Activated CD8-positive, alpha-beta memory T cell treated with anti-CD3 and anti-CD28 coated beads, Interleukin-2, amount 10 ng/mL, durations not matched to agents 7 days and 5 days (primary cell): ENCODE measurements around the gene MAPT. TPM values are rescaled to one million over a fixed set of nuclear protein-coding genes. Genes with fewer than 3 reads are reported as not detected.
"Not testable (repeated sequence)": the region's sequence is repeated elsewhere in the genome, so short reads cannot be mapped to it uniquely, and the experiment has no call there.

Source experiments
- ATAC-seq: fragments of 150-1000 bp; cut with Tn5 transposase; one replicate; pipeline ENCODE4 v1.10.0; 2021; ENCODE audit warnings: moderate library complexity
- CTCF ChIA-PET: fragments of 350-600 bp; sonication (Branson Sonifier 250); formaldehyde crosslinking; loops from one replicate; lab custom pipeline; 2021; ENCODE audit warnings: antibody characterized with exemption; lab: Charles Lee
- DNase-seq: peaks from one replicate; pipeline ENCODE4 v3.0.0-alpha.2; 2020
- H3K27ac Mint-ChIP-seq: one replicate; pipeline ENCODE4 v1.8.0; 2021; ENCODE audit warnings: mild to moderate bottlenecking, mixed read lengths
- H3K27me3 Mint-ChIP-seq: one replicate; pipeline ENCODE4 v1.8.0; 2021; ENCODE audit warnings: mixed read lengths
- H3K36me3 Mint-ChIP-seq: one replicate; pipeline ENCODE4 v1.8.0; 2021; ENCODE audit warnings: mild to moderate bottlenecking, mixed read lengths
- H3K4me1 Mint-ChIP-seq: one replicate; pipeline ENCODE4 v1.8.0; 2021; ENCODE audit warnings: mixed read lengths
- H3K4me3 Mint-ChIP-seq: one replicate; pipeline ENCODE4 v1.8.0; 2021; ENCODE audit warnings: mild to moderate bottlenecking, moderate library complexity, mixed read lengths
- H3K9me3 Mint-ChIP-seq: one replicate; pipeline ENCODE4 v1.8.0; 2022; ENCODE audit warnings: low read depth, mixed read lengths
- total RNA-seq, 2 experiments: library from RNA; stranded (reverse); gene quantifications; one replicate each; pipeline ENCODE4 v1.2.3, GENCODE V29; 2021

MAPT gene
- total RNA-seq, 2 experiments from 2014 or later, result 0.15 TPM; not detected in 1

DNA sequence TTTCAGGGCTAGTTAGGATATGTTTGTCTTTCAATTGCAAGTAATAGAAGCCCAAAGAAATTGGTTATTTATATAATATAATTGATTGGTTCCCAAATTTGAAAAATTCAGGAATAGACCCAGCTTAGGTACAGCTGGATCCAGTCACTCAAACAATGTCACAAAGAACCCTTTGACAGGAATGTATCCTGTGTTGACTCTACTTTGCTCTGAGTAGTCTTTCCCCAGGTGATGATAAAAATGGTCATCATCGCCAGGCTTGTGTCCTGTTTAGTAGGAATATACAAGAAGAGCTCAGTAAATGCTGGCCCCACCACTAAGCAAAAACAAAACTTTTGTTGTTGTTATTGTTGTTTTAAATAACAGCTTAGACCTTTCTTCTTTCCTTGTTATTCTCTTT lies 35.0 kb downstream of the MAPT start:
- CTCF ChIA-PET, result interaction anchor here (2.1 kb wide), 1 partner anchor 20 kb away, joined by 10 read pairs; no protein-coding TSS in a partner anchor
- Mint-ChIP-seq H3K4me1 (no peaks in the 10 kb centered on the region), H3K27me3 (peaks cover 37% of the 10 kb centered on the region), H3K36me3 (no peaks in the 10 kb centered on the region), H3K9me3 (no peaks in the 10 kb centered on the region), H3K4me3 (no peak overlapping the region), H3K27ac (no peak overlapping the region)
- no peak for ATAC-seq
- DNase-seq, result no peak

DNA sequence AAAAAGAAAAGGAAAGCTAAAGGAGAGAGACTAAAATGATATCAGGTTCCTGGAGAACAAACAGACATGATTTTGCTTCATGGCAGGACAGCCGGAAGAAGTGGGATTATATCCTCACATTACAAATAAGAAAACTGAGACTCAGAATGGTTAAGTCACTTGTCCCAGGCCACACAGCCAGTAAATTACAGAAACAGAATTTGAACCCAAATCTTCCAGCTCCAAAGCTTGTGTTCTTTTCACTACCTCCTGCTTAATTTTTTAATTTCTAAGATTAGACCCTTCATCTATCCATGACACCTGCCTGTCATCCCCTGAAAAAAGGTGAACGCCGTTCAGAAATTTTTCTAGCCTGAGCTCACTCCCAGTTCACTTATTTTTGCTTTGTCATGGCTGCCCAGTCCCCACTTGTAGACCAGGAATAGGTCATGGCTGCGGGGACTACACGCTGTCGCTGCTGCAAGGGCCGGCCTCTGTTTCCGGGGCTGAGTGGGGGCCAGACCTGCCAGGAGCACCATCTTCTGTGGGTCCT lies 36.1 kb downstream of the MAPT start:
- Mint-ChIP-seq H3K27ac (no peak overlapping the region), H3K4me1 (no peaks in the 10 kb centered on the region), H3K9me3 (no peaks in the 10 kb centered on the region), H3K4me3 (no peak overlapping the region), H3K36me3 (no peaks in the 10 kb centered on the region), H3K27me3 (peaks cover 35% of the 10 kb centered on the region)
- no peak for DNase-seq
- ATAC-seq, result no peak
- CTCF ChIA-PET, result interaction anchor here (2.1 kb wide), 1 partner anchor 18 kb away, joined by 10 read pairs; no protein-coding TSS in a partner anchor

DNA sequence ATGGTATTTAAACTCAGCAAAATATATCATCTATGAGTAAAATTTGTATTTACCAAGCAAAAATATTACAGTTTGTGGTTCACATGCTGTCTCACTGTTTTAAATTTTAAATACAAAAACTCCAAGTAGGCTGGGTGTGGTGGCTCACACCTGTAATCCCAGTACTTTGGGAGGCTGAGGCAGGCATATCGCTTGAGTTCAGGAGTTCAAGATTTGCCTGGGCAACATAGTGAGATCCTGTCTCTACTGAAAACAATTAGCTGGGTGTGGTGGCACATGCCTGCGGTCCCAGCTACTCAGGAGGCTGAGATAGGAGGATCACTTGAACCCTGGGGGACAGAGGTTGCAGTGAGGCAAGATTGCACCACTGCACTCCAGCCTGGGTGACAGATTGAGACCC lies 37.3 kb downstream of the MAPT start:
- Mint-ChIP-seq H3K36me3 (no peaks in the 10 kb centered on the region), H3K27ac (no peak overlapping the region), H3K4me1 (no peaks in the 10 kb centered on the region), H3K4me3 (no peak overlapping the region), H3K27me3 (peaks cover 43% of the 10 kb centered on the region), H3K9me3 (no peaks in the 10 kb centered on the region)
- CTCF ChIA-PET, result interaction anchor here (2.1 kb wide), 1 partner anchor 17 kb away, joined by 10 read pairs; no protein-coding TSS in a partner anchor
- no peak for ATAC-seq
- DNase-seq, result no peak

DNA sequence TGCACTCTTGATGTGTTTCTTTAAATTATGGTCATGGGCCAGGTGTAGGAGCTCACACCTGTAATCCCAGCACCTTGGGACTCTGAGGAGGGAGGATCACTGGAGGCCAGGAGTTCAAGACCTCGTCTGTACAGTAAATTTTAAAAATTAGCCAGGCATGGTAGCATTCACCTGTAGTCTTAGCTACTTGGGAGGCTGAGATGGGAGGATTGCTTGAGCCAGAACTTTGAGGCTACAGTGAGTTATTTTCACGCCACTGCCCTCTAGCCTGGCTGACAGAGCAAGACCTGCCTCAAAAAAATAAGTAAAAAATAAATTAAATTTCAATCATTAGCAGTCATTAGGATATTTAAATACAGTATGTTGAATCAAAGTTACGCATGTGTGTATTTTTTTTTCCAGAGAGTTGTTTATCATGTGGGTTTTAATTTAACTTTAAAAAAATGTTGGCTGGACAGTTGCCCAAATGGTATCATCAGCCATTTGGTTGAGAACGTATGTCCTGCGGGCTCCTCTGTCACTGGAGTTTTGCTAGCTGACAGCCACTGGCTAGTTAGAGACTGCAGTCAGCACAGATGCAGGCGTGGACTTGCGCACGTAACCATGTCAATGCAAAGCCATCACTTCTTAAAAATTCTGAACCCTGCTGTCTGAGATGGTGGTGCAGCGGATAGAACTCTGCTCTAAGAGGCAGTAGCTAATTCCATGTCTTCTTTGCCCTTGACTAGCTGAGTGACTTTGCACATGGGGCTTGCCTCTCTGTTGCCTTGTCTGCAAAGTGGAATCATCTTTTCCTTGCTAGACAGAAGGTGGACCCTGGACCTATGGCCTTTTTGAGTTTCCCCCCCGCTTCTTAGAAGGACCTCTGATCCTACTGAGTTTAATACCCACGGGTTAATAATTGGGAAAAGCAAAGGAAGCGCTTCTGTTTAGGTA lies 40.0 kb downstream of the MAPT start:
- CTCF ChIA-PET, result no interaction called here
- no peaks in the 10 kb centered on the region for H3K9me3 Mint-ChIP-seq

DNA sequence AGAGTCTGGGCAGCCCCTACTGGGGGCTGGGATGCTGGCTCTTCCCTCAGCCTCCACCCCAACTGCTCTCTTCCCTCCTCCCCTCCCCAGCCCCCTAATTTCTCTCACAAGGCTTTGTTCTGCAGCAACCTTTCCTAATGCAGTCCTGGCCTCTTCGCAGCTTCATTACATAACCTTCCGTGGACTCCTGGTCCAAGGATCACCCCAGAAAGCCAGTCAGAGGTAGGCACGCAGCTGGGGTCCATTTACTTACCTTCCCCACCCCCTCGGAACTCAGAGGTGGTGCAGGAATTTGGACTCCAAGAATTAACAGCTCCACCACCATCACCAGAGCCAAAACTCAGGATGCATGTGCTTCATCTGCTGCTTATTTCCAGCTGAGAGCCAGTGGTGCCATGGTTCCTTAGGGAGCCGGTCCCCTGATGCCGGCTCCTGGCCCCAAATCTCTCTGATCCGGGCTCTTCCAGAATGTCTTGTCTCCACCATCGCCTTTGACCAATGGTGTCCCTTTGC lies 40.9 kb downstream of the MAPT start:
- no peaks in the 10 kb centered on the region for H3K9me3 Mint-ChIP-seq
- H3K4me3 Mint-ChIP-seq, result no peak overlapping the region
- peaks cover 38% of the 10 kb centered on the region for H3K27me3 Mint-ChIP-seq
- CTCF ChIA-PET, result no interaction called here
- no peaks in the 10 kb centered on the region for H3K4me1 Mint-ChIP-seq
- DNase-seq, result no peak
- H3K27ac Mint-ChIP-seq, result no peak overlapping the region
- H3K36me3 Mint-ChIP-seq, result no peaks in the 10 kb centered on the region
- no peak for ATAC-seq

More for the DNA sequence above, 40.0 kb downstream of the MAPT start:
- DNase-seq (no peak), ATAC-seq (no peak)
- H3K27me3 Mint-ChIP-seq, result peaks cover 40% of the 10 kb centered on the region
- no peaks in the 10 kb centered on the region for H3K36me3 Mint-ChIP-seq
- no peak overlapping the region for H3K27ac Mint-ChIP-seq
- H3K4me3 Mint-ChIP-seq, result no peak overlapping the region
- H3K4me1 Mint-ChIP-seq, result no peaks in the 10 kb centered on the region

DNA sequence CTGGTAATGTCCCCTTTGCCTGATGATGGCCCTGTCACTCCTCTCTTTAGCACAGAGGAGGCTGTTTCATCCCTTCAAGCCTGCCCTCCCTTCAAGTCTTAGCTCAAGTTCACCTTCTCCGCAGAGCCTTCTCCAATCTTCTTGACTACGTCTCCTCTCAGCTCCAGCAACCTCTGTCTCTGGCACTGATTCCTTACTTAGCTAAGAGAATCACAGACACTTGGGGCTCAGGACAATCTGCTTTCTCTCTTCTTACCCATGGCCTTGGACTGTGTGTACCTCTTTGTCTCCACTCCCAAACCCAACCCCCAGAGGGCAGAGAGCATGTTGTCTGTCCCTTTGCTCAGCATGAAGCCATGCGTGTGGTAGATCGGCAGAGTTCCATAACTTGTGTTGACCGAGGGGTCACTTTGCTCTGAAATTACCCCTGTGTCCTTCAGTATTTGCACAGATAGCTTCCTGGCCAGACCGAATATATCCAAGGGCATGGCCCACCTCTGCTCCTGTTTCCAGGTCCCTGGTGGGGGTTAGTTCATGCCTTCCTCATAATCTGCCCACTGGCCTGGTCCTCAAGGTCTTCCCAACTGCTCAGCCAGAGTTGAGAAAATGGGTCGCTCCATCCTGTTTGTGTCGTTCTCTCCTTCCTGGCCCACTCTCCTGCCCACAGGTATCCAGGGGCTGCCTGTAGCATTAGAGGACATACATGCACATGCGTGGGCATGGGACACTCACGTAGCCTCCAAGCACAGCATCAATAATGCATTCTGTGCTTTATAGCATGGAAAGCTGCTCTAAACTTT lies 41.6 kb downstream of the MAPT start:
- no peaks in the 10 kb centered on the region for H3K36me3 Mint-ChIP-seq
- H3K4me3 Mint-ChIP-seq, result no peak overlapping the region
- H3K9me3 Mint-ChIP-seq, result no peaks in the 10 kb centered on the region
- ATAC-seq, result no peak
- H3K27me3 Mint-ChIP-seq, result peaks cover 33% of the 10 kb centered on the region
- no peak overlapping the region for H3K27ac Mint-ChIP-seq
- H3K4me1 Mint-ChIP-seq, result no peaks in the 10 kb centered on the region
- DNase-seq, result no peak
- CTCF ChIA-PET, result no interaction called here

DNA sequence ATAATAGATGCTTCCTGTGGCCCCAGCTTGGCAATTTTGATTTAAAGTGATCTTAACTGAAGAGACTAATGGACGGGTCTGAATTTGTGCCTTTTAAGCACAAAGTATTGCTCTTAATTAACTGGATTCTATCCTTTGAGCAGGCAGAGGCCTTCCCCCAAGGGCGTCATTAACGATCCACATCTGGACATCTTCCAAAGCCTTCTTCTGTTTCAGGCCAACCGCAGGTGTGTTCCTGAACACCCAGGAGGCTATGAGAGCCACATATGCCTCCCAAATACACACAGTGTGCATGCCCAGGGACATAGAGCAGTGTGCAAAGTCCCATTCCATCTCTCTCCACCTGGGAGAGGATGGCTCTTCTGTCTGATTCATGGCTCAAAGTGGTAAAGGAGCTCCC lies 42.3 kb downstream of the MAPT start:
- H3K9me3 Mint-ChIP-seq, result no peaks in the 10 kb centered on the region
- DNase-seq (no peak), ATAC-seq (no peak)
- CTCF ChIA-PET, result interaction anchor here (1.6 kb wide), 1 partner anchor 13 kb away, joined by 8 read pairs; no protein-coding TSS in a partner anchor
- no peaks in the 10 kb centered on the region for H3K4me1 Mint-ChIP-seq
- H3K4me3 Mint-ChIP-seq, result no peak overlapping the region
- no peaks in the 10 kb centered on the region for H3K36me3 Mint-ChIP-seq
- H3K27me3 Mint-ChIP-seq, result peaks cover 32% of the 10 kb centered on the region
- no peak overlapping the region for H3K27ac Mint-ChIP-seq

DNA sequence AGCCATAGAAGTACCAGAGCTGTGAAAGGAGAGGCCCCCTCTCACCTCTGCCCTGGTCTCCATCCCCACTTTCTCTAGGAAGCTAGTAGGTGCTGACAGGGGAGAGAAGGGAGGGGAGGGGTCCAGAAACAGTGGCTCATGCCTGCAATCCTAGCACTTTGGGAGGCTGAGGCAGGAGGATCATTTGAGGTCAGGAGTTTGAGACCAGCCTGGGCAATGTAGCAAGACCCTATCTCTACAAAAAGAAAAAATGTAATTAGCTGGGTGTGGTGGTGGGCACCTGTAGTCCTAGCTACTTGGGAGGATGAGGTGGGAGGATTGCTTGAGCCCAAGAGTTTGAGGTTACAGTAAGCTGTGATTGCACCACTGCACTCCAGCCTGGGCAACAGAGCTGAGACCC lies 42.8 kb downstream of the MAPT start:
- not testable (repeated sequence) for H3K4me1 Mint-ChIP-seq, ATAC-seq, H3K27ac Mint-ChIP-seq, DNase-seq, H3K4me3 Mint-ChIP-seq, H3K36me3 Mint-ChIP-seq, H3K9me3 Mint-ChIP-seq
- peaks cover 32% of the 10 kb centered on the region for H3K27me3 Mint-ChIP-seq
- CTCF ChIA-PET, result interaction anchor here (0.7 to 1.6 kb wide), 2 partner anchors 13 to 281 kb away, joined by 3 to 8 read pairs; no protein-coding TSS in a partner anchor

DNA sequence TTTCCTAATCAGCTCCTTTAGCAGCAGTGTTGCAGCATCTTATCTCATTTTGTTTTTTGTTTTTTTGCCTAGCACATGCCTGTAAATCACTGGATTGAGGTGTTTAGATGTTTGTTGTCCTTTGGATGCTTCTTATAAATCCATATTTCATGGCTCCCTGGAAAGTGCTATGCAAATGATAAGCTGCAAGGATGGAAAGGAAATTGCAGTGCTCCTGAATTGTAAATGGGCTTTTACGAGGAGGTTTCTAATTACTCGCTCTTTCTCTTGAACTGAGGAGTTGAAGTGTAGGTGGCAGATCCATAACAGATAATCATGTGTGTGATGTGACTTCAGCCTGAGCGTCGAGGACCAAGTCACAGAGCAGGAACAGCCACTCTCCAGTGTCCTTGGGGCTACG lies 45.0 kb downstream of the MAPT start:
- ATAC-seq (no peak), DNase-seq (no peak)
- H3K36me3 Mint-ChIP-seq, result no peaks in the 10 kb centered on the region
- no peak overlapping the region for H3K27ac Mint-ChIP-seq
- CTCF ChIA-PET, result interaction anchor here (2.2 kb wide), 1 partner anchor 10 kb away, joined by 7 read pairs; no protein-coding TSS in a partner anchor
- peaks cover 44% of the 10 kb centered on the region for H3K27me3 Mint-ChIP-seq
- H3K9me3 Mint-ChIP-seq, result no peaks in the 10 kb centered on the region
- no peaks in the 10 kb centered on the region for H3K4me1 Mint-ChIP-seq
- no peak overlapping the region for H3K4me3 Mint-ChIP-seq

DNA sequence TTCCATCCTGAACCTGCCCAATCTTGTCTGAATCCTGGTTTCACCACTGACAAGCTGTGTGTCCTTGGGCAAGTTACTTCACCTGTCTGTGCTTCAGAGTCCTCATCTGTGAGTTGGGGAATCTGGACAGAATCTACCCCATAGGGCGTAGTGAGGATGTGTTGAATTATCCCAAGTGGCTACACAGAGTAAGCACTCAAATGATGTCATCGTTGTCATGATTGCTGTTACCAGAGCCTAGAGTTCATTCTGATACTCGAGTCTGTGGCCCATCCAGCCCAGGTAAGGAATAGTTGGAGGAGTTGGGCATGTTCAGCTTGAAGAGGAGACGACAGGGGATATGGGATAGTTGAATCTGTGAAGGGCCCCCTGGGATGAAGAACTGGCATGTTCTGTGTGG lies 45.9 kb downstream of the MAPT start:
- Mint-ChIP-seq H3K27ac (no peak overlapping the region), H3K4me3 (no peak overlapping the region), H3K9me3 (no peaks in the 10 kb centered on the region), H3K27me3 (peaks cover 45% of the 10 kb centered on the region), H3K36me3 (no peaks in the 10 kb centered on the region), H3K4me1 (no peaks in the 10 kb centered on the region)
- no peak for ATAC-seq
- DNase-seq, result no peak
- CTCF ChIA-PET, result interaction anchor here (2.2 kb wide), 1 partner anchor 9 kb away, joined by 7 read pairs; no protein-coding TSS in a partner anchor

DNA sequence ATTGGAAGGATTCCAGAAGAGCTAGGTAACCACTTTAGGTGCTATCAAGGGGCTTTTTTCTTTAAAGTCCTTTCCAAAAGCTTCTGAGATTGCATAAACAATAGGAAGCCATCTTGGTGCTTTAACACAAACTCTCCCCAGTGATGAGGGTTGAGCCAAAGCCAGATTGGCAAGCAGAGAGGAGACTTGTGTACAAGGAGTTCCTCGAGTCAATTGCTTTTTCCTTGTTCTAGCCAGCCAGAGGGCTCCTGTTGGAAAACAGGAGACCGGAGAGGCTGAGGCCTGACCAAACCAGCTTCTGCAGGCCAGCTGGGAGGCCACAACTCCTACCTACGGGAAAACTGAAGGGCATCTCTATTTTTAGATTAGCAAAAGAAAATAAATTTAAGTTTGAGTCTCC lies 46.5 kb downstream of the MAPT start:
- Mint-ChIP-seq H3K4me3 (no peak overlapping the region), H3K4me1 (no peaks in the 10 kb centered on the region), H3K27ac (no peak overlapping the region), H3K9me3 (no peaks in the 10 kb centered on the region), H3K36me3 (no peaks in the 10 kb centered on the region), H3K27me3 (peaks cover 45% of the 10 kb centered on the region)
- DNase-seq (no peak), ATAC-seq (no peak)
- CTCF ChIA-PET, result interaction anchor here (2.2 kb wide), 1 partner anchor 8 kb away, joined by 7 read pairs; no protein-coding TSS in a partner anchor

DNA sequence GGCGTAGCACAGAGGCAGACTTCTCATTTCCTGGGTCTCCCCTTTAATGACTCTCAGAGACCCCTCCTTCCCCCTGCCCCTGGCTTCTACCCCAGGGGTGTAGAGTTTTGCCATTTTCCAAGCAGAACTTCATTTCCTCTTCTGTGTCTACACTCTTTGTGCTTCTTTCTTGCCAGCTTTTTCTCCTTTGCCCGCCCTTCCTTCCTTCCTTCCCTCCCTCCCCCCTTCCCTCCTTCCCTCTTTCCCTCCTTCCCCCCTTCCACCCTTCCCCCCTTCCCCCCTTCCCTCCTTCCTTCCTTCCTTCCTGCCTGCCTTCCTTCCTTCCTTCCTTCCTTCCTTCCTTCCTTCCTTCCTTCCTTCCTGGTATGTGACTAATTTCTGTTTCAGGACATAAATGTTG lies 47.0 kb downstream of the MAPT start:
- no peaks in the 10 kb centered on the region for H3K36me3 Mint-ChIP-seq
- H3K27me3 Mint-ChIP-seq, result peaks cover 46% of the 10 kb centered on the region
- H3K9me3 Mint-ChIP-seq, result no peaks in the 10 kb centered on the region
- CTCF ChIA-PET, result no interaction called here
- H3K4me1 Mint-ChIP-seq, result no peaks in the 10 kb centered on the region
- no peak for ATAC-seq
- H3K27ac Mint-ChIP-seq, result no peak overlapping the region
- H3K4me3 Mint-ChIP-seq, result no peak overlapping the region
- no peak for DNase-seq

DNA sequence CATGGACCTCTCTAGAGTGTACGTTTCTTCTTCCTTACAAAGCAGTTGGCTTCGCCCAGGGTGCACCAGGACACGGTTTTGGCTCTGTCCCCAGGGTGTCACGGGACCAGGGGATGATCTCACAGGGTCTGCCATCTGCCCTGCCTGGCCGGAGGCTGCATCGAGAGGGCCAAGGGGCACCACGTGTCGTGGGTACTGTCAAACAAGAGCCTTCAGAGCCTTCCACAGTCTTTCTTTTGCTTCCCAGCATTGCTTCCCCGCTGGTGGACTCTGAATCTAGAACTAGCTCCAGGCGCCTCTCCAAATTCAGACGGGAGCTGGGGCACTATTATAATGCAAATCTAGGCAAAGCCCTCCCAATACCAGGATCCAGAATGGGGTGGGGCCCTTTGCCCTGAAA lies 47.9 kb downstream of the MAPT start:
- Mint-ChIP-seq H3K36me3 (no peaks in the 10 kb centered on the region), H3K27me3 (peaks cover 48% of the 10 kb centered on the region), H3K9me3 (no peaks in the 10 kb centered on the region), H3K4me1 (no peaks in the 10 kb centered on the region), H3K27ac (no peak overlapping the region), H3K4me3 (no peak overlapping the region)
- DNase-seq (no peak), ATAC-seq (no peak)
- CTCF ChIA-PET, result no interaction called here
